GM23248 (cell line): Measurements from ENCODE around the gene RALGDS.
"Not testable (repeated sequence)": the region's sequence is repeated elsewhere in the genome, so short reads cannot be mapped to it uniquely, and the experiment has no call there.

Experiments used
- EZH2 ChIP-seq: fragments of 200-600 bp; sonication (generic); IDR thresholded peaks from 2 replicates; pipeline ENCODE4 v1.6.1; 2018; ENCODE audit warnings: antibody characterized with exemption, mild to moderate bottlenecking; ENCODE audit not compliant: insufficient read depth, poor library complexity, severe bottlenecking
- EZH2phosphoT487 ChIP-seq: fragments of 200-600 bp; sonication (generic); IDR thresholded peaks from 2 replicates; pipeline ENCODE4 v1.6.1; 2018; ENCODE audit warnings: antibody characterized with exemption, moderate library complexity, mild to moderate bottlenecking, low read depth; ENCODE audit not compliant: insufficient read depth

- not testable (repeated sequence) for TF ChIP-seq EZH2phosphoT487, EZH2
Measured at GRCh38 chr9:133062569-133062968, 58.5 kb downstream of the RALGDS start.
